WTC11 (cell line): ENCODE data around the gene USP34. TPM values are rescaled to one million over a fixed set of nuclear protein-coding genes. Genes with fewer than 3 reads are reported as not detected.
"Not testable (repeated sequence)": the region's sequence is repeated elsewhere in the genome, so short reads cannot be mapped to it uniquely, and the experiment has no call there.

ENCODE experiments used
- ATAC-seq: fragments of 200-7000 bp; cut with Tn5 transposase; 2 replicates; pipeline ENCODE4 v1.10.0; 2021; ENCODE audit warnings: mild to moderate bottlenecking, moderate library complexity
- CTCF ChIA-PET: fragments of 300-600 bp; sonication (Branson Sonifier 250); formaldehyde crosslinking; loops from one replicate; lab custom pipeline; 2021; ENCODE audit warnings: antibody characterized with exemption; lab: Charles Lee
- POLR2A ChIA-PET: fragments of 350-600 bp; sonication (Branson Sonifier 250); formaldehyde crosslinking; loops from one replicate; lab custom pipeline; 2021; ENCODE audit warnings: antibody characterized with exemption; lab: Charles Lee
- DNase-seq: peaks from one replicate; pipeline ENCODE4 v3.0.0; 2021; ENCODE audit warnings: low spot score
- H3K27ac Mint-ChIP-seq: 2 replicates; pipeline ENCODE4 v1.8.0; 2021; ENCODE audit warnings: mixed read lengths
- H3K27me3 Mint-ChIP-seq: 2 replicates; pipeline ENCODE4 v1.8.0; 2021; ENCODE audit warnings: low read depth, mild to moderate bottlenecking, moderate library complexity, mixed read lengths
- H3K36me3 Mint-ChIP-seq: 2 replicates; pipeline ENCODE4 v1.8.0; 2021; ENCODE audit warnings: mixed read lengths
- H3K4me1 Mint-ChIP-seq: 2 replicates; pipeline ENCODE4 v1.8.0; 2022; ENCODE audit warnings: mixed read lengths
- H3K4me3 Mint-ChIP-seq: 2 replicates; pipeline ENCODE4 v1.8.0; 2021; ENCODE audit warnings: mild to moderate bottlenecking, moderate library complexity, mixed read lengths
- H3K9me3 Mint-ChIP-seq: 2 replicates; pipeline ENCODE4 v1.8.0; 2021; ENCODE audit warnings: mixed read lengths
- E2F4 ChIP-seq: sonication (generic); formaldehyde crosslinking; IDR thresholded peaks from 2 replicates; pipeline ENCODE4 v1.8.1; 2022; ENCODE audit warnings: low read depth, mild to moderate bottlenecking, moderate library complexity, missing genetic modification reagents, borderline replicate concordance
- ESRRA ChIP-seq: sonication (generic); formaldehyde crosslinking; IDR thresholded peaks from 2 replicates; pipeline ENCODE4 v1.8.1; 2022; ENCODE audit warnings: mild to moderate bottlenecking, missing genetic modification reagents, borderline replicate concordance
- GABPB1 ChIP-seq: sonication (generic); formaldehyde crosslinking; IDR thresholded peaks from 2 replicates; pipeline ENCODE4 v1.8.1; 2023; ENCODE audit warnings: mild to moderate bottlenecking, missing genetic modification reagents
- GRHL2 ChIP-seq: fragments of 250-450 bp; sonication (Bioruptor Pico); IDR thresholded peaks from 2 replicates; pipeline ENCODE4 v1.8.0; 2022; ENCODE audit warnings: mild to moderate bottlenecking, moderate library complexity; ENCODE audit not compliant: insufficient replicate concordance, severe bottlenecking
- GTF2I ChIP-seq: fragments of 250-450 bp; sonication (Bioruptor Pico); conservative IDR thresholded peaks from 2 replicates; pipeline ENCODE4 v1.4.0; 2021; ENCODE audit warnings: mild to moderate bottlenecking
- HMGA2 ChIP-seq: fragments of 250-450 bp; sonication (Bioruptor Pico); IDR thresholded peaks from 2 replicates; pipeline ENCODE4 v1.4.0; 2021; ENCODE audit warnings: mild to moderate bottlenecking, moderate library complexity
- NFATC4 ChIP-seq: fragments of 250-450 bp; sonication (Bioruptor Pico); IDR thresholded peaks from 2 replicates; pipeline ENCODE4 v1.9.0; 2021; ENCODE audit warnings: mild to moderate bottlenecking
- NFE2L1 ChIP-seq: sonication (generic); formaldehyde crosslinking; IDR thresholded peaks from 2 replicates; pipeline ENCODE4 v1.8.1; 2023; ENCODE audit warnings: missing genetic modification reagents
- NR1H2 ChIP-seq: sonication (generic); formaldehyde crosslinking; IDR thresholded peaks from 2 replicates; pipeline ENCODE4 v1.9.0; 2021; ENCODE audit warnings: mild to moderate bottlenecking, moderate library complexity, missing genetic modification reagents
- PRDM15 ChIP-seq: sonication (generic); formaldehyde crosslinking; IDR thresholded peaks from 2 replicates; pipeline ENCODE4 v1.8.0; 2022; ENCODE audit warnings: missing genetic modification reagents
- SOX15 ChIP-seq: fragments of 250-450 bp; sonication (Bioruptor Pico); IDR thresholded peaks from 2 replicates; pipeline ENCODE4 v1.9.0; 2021; ENCODE audit warnings: mild to moderate bottlenecking
- SP1 ChIP-seq: sonication (generic); formaldehyde crosslinking; conservative IDR thresholded peaks from 2 replicates; pipeline ENCODE4 v1.8.1; 2022; ENCODE audit warnings: missing genetic modification reagents
- ZBTB21 ChIP-seq: sonication (generic); formaldehyde crosslinking; IDR thresholded peaks from 2 replicates; pipeline ENCODE4 v1.8.1; 2023; ENCODE audit warnings: mild to moderate bottlenecking, missing genetic modification reagents, borderline replicate concordance
- ZNF219 ChIP-seq: sonication (generic); formaldehyde crosslinking; IDR thresholded peaks from 2 replicates; pipeline ENCODE4 v1.8.0; 2023; ENCODE audit warnings: missing genetic modification reagents, mild to moderate bottlenecking, borderline replicate concordance
- ZNF232 ChIP-seq: sonication (generic); formaldehyde crosslinking; IDR thresholded peaks from 2 replicates; pipeline ENCODE4 v1.8.0; 2022; ENCODE audit warnings: mild to moderate bottlenecking, missing genetic modification reagents
- ZNF423 ChIP-seq: fragments of 250-450 bp; sonication (Bioruptor Pico); IDR thresholded peaks from 2 replicates; pipeline ENCODE4 v2.1.2; 2022; ENCODE audit warnings: mild to moderate bottlenecking, moderate library complexity
- ZSCAN18 ChIP-seq: fragments of 250-450 bp; sonication (Bioruptor Pico); IDR thresholded peaks from 2 replicates; pipeline ENCODE4 v2.1.2; 2022; ENCODE audit warnings: mild to moderate bottlenecking, moderate library complexity
- total RNA-seq: library from RNA; stranded (reverse); gene quantifications from 3 replicates; pipeline ENCODE4 v1.2.3, GENCODE V29; 2021
- TF ChIP-seq, protein P1 (sequence below): sonication (generic); formaldehyde crosslinking; IDR thresholded peaks from 2 replicates; pipeline ENCODE4 v1.8.0; 2023; ENCODE audit warnings: missing genetic modification reagents, mild to moderate bottlenecking, borderline replicate concordance

Gene USP34
- total RNA-seq, 1 experiment from 2014 or later = 92.3 TPM

GRCh38 chr2:61149074-61149473 is 321.8 kb downstream of the USP34 start (continued):
- no peak for TF ChIP-seq GABPB1
- no peak for TF ChIP-seq NFATC4 (CRISPR knock-in tag)
- TF ChIP-seq ZNF423 (CRISPR knock-in tag) = no peak
- no peak for TF ChIP-seq ZNF219 (CRISPR knock-in tag)

DNA sequence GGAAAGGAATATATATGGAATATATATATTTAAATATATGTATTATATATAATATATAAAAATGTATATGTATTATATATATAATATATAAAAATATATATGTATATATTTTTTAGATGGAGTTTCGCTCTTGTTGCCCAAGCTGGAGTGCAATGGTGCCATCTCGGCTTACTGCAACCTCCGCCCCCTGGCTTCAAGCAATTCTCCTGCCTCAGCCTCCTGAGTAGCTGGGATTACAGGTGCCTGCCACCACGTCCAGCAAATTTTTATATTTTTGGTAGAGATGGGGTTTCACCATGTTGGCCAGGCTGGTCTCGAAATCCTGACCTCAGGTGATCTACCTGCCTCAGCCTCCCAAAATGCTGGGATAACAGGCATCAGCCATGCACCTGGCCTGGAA is 322.8 kb downstream of the USP34 start:
- H3K27me3 Mint-ChIP-seq, H3K36me3 Mint-ChIP-seq, CTCF ChIA-PET, H3K27ac Mint-ChIP-seq, DNase-seq, H3K4me3 Mint-ChIP-seq, POLR2A ChIA-PET, H3K4me1 Mint-ChIP-seq, ATAC-seq, H3K9me3 Mint-ChIP-seq: not testable (repeated sequence)
- peak; percentile 66; the same call in 1 of the 2 replicates for TF ChIP-seq HMGA2 (CRISPR knock-in tag)

DNA sequence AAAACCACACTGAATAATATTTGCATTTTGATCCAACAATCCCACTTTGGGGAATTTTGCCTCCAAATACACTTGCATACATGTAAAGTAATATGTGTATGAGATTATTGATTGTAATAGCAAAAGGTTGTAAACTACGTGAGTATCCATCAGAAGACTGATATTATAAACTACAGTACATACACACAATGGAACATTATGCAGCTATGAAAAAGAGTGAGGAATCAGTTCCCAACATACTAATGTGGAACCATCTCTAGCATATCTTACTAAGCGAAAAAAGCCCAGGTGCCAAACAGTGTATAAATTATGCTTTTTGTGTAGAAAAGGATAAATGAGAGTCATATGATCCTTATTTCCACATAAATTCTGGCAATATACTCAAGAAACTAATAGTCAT is 324.9 kb downstream of the USP34 start:
- POLR2A ChIA-PET = interaction anchor here (1.2 kb wide), 1 partner anchor 80 kb away, joined by 4 read pairs; the partner anchor contains the start of gene SANBR
- H3K4me3 Mint-ChIP-seq = peak overlapping the region; percentile 52
- H3K36me3 Mint-ChIP-seq = peaks cover 3% of the 10 kb centered on the region; the same call in 1 of the 2 replicates
- H3K9me3 Mint-ChIP-seq = no peaks in the 10 kb centered on the region
- no peak for TF ChIP-seq NR1H2
- TF ChIP-seq GTF2I (CRISPR knock-in tag) = no peak
- TF ChIP-seq ZSCAN18 = no peak
- no peak for TF ChIP-seq PRDM15 (CRISPR knock-in tag)
- no peak for TF ChIP-seq ZNF232 (CRISPR knock-in tag)
- TF ChIP-seq NFE2L1 (CRISPR knock-in tag) = no peak
- TF ChIP-seq, protein P1, sequence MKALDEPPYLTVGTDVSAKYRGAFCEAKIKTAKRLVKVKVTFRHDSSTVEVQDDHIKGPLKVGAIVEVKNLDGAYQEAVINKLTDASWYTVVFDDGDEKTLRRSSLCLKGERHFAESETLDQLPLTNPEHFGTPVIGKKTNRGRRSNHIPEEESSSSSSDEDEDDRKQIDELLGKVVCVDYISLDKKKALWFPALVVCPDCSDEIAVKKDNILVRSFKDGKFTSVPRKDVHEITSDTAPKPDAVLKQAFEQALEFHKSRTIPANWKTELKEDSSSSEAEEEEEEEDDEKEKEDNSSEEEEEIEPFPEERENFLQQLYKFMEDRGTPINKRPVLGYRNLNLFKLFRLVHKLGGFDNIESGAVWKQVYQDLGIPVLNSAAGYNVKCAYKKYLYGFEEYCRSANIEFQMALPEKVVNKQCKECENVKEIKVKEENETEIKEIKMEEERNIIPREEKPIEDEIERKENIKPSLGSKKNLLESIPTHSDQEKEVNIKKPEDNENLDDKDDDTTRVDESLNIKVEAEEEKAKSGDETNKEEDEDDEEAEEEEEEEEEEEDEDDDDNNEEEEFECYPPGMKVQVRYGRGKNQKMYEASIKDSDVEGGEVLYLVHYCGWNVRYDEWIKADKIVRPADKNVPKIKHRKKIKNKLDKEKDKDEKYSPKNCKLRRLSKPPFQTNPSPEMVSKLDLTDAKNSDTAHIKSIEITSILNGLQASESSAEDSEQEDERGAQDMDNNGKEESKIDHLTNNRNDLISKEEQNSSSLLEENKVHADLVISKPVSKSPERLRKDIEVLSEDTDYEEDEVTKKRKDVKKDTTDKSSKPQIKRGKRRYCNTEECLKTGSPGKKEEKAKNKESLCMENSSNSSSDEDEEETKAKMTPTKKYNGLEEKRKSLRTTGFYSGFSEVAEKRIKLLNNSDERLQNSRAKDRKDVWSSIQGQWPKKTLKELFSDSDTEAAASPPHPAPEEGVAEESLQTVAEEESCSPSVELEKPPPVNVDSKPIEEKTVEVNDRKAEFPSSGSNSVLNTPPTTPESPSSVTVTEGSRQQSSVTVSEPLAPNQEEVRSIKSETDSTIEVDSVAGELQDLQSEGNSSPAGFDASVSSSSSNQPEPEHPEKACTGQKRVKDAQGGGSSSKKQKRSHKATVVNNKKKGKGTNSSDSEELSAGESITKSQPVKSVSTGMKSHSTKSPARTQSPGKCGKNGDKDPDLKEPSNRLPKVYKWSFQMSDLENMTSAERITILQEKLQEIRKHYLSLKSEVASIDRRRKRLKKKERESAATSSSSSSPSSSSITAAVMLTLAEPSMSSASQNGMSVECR = no peak
- TF ChIP-seq ESRRA (CRISPR knock-in tag) = no peak
- TF ChIP-seq SOX15 (CRISPR knock-in tag) = no peak
- TF ChIP-seq SP1 = no peak
- TF ChIP-seq GRHL2 (CRISPR knock-in tag) = no peak
- TF ChIP-seq HMGA2 (CRISPR knock-in tag) = no peak
- no peak for TF ChIP-seq E2F4
- no peak for TF ChIP-seq ZBTB21 (CRISPR knock-in tag)
- ATAC-seq (no peak), DNase-seq (no peak)
- CTCF ChIA-PET = interaction anchor here (0.5 kb wide), 1 partner anchor 26 kb away, joined by 3 read pairs; no protein-coding TSS in a partner anchor
- H3K27ac Mint-ChIP-seq = no peak overlapping the region
- H3K4me1 Mint-ChIP-seq = no peaks in the 10 kb centered on the region
- no peaks in the 10 kb centered on the region for H3K27me3 Mint-ChIP-seq
